Measurements from ENCODE around the gene CFAP100. TPM values are rescaled to one million over a fixed set of nuclear protein-coding genes. Genes with fewer than 3 reads are reported as not detected.

CFAP100 gene
- total RNA-seq, 1 experiment from 2014 or later: not detected

DNA sequence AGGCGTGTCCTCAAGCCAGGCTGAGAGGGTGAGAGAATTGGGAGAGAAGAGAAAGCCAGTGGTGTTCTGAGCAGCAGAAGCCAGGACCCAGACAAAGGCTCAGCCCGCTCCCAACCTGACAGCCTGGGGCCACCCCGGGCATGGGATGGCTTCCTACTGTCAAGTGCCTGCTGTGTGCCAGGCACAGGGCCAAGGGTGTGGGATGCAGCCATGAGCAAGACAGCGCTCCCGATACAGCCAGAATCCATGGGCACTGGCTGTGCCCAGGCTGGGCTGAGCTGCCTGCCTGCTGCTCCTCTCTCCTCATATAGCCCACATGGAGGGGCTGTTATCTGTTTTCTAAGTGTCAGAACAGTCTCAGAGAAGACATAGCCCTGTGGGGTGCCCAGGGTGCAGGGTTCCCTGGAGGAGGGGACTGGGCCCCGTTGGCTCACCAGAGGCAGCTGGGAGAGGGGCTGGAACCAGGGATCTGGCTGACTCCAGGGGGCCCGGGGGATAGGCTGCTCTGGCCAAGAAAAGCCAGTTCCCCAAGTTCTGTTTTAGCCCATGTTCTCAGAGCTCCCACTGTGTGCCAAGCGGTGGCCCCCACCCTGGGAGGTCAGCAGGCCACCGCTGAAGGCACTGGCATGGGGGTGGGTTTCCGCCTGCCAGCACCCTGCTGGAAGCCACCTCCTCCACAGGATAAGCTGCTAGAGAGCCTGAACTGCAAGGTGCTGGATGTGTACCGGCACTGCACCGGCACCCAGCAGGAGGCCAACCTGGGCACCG lies 39.0 kb downstream of the CFAP100 start:
- peaks cover 0 to 5% of the 10 kb centered on the region in 2 experiments; a peak in 2 of 4 replicates for H3K36me3 ChIP-seq (ENCODE audit: control insufficient read depth in 1 of 2, insufficient read depth in 2 of 2, low read length in 2 of 2)
- ChIA-PET RAD21 (ENCODE audit: low non-redundant PET in 1 of 2, low total read pairs in 2 of 2, uncharacterized antibody in 2 of 2, unreplicated experiment in 2 of 2) (no interaction called here), CTCF (no interaction called here), POLR2A (no interaction called here)
- ATAC-seq (no peak; the same call in 1 of the 2 replicates), DNase-seq (ENCODE audit: low read depth, low spot score) (no peak)
- peaks cover 0 to 7% of the 10 kb centered on the region in 2 experiments; a peak in 1 of 4 replicates for H3K4me1 ChIP-seq (ENCODE audit: control insufficient read depth in 1 of 2, insufficient read depth in 2 of 2, low read length in 2 of 2)
- no peak overlapping the region for H2AFZ ChIP-seq (ENCODE audit: low read depth, low read length, poor library complexity, severe bottlenecking)
- no peak overlapping the region for H3K27ac ChIP-seq (ENCODE audit: low read depth, low read length)
- no peaks in the 10 kb centered on the region for H3K9me3 ChIP-seq (ENCODE audit: control insufficient read depth in 1 of 2, insufficient read depth in 1 of 2, low read depth in 1 of 2, low read length in 2 of 2)
- TF ChIP-seq, protein P1, sequence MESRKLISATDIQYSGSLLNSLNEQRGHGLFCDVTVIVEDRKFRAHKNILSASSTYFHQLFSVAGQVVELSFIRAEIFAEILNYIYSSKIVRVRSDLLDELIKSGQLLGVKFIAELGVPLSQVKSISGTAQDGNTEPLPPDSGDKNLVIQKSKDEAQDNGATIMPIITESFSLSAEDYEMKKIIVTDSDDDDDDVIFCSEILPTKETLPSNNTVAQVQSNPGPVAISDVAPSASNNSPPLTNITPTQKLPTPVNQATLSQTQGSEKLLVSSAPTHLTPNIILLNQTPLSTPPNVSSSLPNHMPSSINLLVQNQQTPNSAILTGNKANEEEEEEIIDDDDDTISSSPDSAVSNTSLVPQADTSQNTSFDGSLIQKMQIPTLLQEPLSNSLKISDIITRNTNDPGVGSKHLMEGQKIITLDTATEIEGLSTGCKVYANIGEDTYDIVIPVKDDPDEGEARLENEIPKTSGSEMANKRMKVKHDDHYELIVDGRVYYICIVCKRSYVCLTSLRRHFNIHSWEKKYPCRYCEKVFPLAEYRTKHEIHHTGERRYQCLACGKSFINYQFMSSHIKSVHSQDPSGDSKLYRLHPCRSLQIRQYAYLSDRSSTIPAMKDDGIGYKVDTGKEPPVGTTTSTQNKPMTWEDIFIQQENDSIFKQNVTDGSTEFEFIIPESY (IDR thresholded peaks at IDR 0.05; ENCODE audit: extremely low read depth, insufficient replicate concordance, low read length): no peak
- TF ChIP-seq CBX3 (IDR thresholded peaks at IDR 0.05; ENCODE audit: low read depth) (no peak), POLR2AphosphoS5 (IDR thresholded peaks at IDR 0.05; ENCODE audit: low read depth, low read length) (no peak), EZH2phosphoT487 (IDR thresholded peaks at IDR 0.05; ENCODE audit: borderline replicate concordance) (no peak), POLR2A (IDR thresholded peaks at IDR 0.05; ENCODE audit: borderline replicate concordance, extremely low read depth, insufficient read depth, insufficient read length) (no peak)
- no peaks in the 10 kb centered on the region for H4K20me1 ChIP-seq (ENCODE audit: insufficient read depth)
- H3K27me3 ChIP-seq (ENCODE audit: insufficient read depth, low read length): no peaks in the 10 kb centered on the region
- intact Hi-C loops (cut with micrococcal nuclease): no loop called here
- BruUV-seq (replicated peaks): no TSS peak
- no peak overlapping the region for H3K9ac ChIP-seq (ENCODE audit: low read length)
- no peak overlapping the region for H3K4me2 ChIP-seq (ENCODE audit: low read length)
- H3K79me2 ChIP-seq (ENCODE audit: insufficient read depth, low read length): no peaks in the 10 kb centered on the region
- H3K9me2 ChIP-seq (ENCODE audit: insufficient read depth): no peaks in the 10 kb centered on the region
- no peak overlapping the region for H3K4me3 ChIP-seq (replicated peaks in 1 of 2; ENCODE audit: low read depth in 1 of 2, low read length in 2 of 2)

DNA sequence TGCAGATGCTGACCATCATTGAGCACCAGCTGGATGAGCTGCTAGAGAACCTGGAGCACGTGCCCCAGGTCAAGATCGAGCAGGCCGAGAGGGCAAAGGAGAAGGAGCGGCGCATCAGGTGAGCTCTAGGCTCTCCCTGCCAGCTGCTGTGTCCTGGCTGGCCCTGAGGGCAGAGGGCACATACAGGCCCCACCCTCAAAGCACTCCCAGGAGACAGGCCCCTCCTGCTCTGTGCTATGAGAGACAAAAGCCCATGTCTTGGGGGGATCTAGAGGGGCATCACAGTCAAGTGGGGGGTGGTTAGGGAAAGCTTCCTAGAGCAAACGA lies 39.5 kb downstream of the CFAP100 start:
- CTCF ChIA-PET: no interaction called here
- Histone ChIP-seq H3K4me3 (replicated peaks in 1 of 2; ENCODE audit: low read depth in 1 of 2, low read length in 2 of 2) (no peak overlapping the region), H2AFZ (ENCODE audit: low read depth, low read length, poor library complexity, severe bottlenecking) (no peak overlapping the region), H3K4me1 (ENCODE audit: control insufficient read depth in 1 of 2, insufficient read depth in 2 of 2, low read length in 2 of 2) (peaks cover 0 to 7% of the 10 kb centered on the region in 2 experiments; a peak in 1 of 4 replicates), H3K4me2 (ENCODE audit: low read length) (no peak overlapping the region), H3K9ac (ENCODE audit: low read length) (no peak overlapping the region), H4K20me1 (ENCODE audit: insufficient read depth) (no peaks in the 10 kb centered on the region), H3K27ac (ENCODE audit: low read depth, low read length) (no peak overlapping the region), H3K9me3 (ENCODE audit: control insufficient read depth in 1 of 2, insufficient read depth in 1 of 2, low read depth in 1 of 2, low read length in 2 of 2) (no peaks in the 10 kb centered on the region), H3K36me3 (ENCODE audit: control insufficient read depth in 1 of 2, insufficient read depth in 2 of 2, low read length in 2 of 2) (peaks cover 0 to 5% of the 10 kb centered on the region in 2 experiments; a peak in 2 of 4 replicates), H3K27me3 (ENCODE audit: insufficient read depth, low read length) (no peaks in the 10 kb centered on the region), H3K79me2 (ENCODE audit: insufficient read depth, low read length) (no peaks in the 10 kb centered on the region), H3K9me2 (ENCODE audit: insufficient read depth) (no peaks in the 10 kb centered on the region)
- POLR2A ChIA-PET: no interaction called here
- no peak for TF ChIP-seq RAD21 (IDR thresholded peaks at IDR 0.05; ENCODE audit: low read depth)
- TF ChIP-seq, protein P2, sequence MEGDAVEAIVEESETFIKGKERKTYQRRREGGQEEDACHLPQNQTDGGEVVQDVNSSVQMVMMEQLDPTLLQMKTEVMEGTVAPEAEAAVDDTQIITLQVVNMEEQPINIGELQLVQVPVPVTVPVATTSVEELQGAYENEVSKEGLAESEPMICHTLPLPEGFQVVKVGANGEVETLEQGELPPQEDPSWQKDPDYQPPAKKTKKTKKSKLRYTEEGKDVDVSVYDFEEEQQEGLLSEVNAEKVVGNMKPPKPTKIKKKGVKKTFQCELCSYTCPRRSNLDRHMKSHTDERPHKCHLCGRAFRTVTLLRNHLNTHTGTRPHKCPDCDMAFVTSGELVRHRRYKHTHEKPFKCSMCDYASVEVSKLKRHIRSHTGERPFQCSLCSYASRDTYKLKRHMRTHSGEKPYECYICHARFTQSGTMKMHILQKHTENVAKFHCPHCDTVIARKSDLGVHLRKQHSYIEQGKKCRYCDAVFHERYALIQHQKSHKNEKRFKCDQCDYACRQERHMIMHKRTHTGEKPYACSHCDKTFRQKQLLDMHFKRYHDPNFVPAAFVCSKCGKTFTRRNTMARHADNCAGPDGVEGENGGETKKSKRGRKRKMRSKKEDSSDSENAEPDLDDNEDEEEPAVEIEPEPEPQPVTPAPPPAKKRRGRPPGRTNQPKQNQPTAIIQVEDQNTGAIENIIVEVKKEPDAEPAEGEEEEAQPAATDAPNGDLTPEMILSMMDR (IDR thresholded peaks at IDR 0.05 in 2 of 3, conservative IDR thresholded peaks at IDR 0.05 in 1 of 3; ENCODE audit: borderline replicate concordance in 1 of 3, insufficient read depth in 1 of 3, low read depth in 2 of 3, low read length in 2 of 3): no peak
- TF ChIP-seq JUND (IDR thresholded peaks at IDR 0.05): no peak
- BruUV-seq (replicated peaks): no TSS peak
- no peak for DNase-seq (ENCODE audit: low read depth, low spot score)
- intact Hi-C loops (cut with micrococcal nuclease): no loop called here
- RAD21 ChIA-PET (ENCODE audit: low non-redundant PET in 1 of 2, low total read pairs in 2 of 2, uncharacterized antibody in 2 of 2, unreplicated experiment in 2 of 2): no interaction called here
- ATAC-seq: no peak
